Parathyroid adenoma (tissue), 2 donors: ENCODE results near the gene HBE1.

ENCODE experiments used
- H2AFZ ChIP-seq: fragments of 300-600 bp; sonication (generic); one replicate; pipeline ENCODE4 v1.7.0; 2017; ENCODE audit warnings: antibody characterized with exemption, mild to moderate bottlenecking
- H3K27ac ChIP-seq: fragments of 300-600 bp; sonication (generic); one replicate; pipeline ENCODE4 v1.7.0; 2017
- H3K27me3 ChIP-seq: fragments of 300-600 bp; sonication (generic); one replicate; pipeline ENCODE4 v1.7.0; 2017; ENCODE audit warnings: low read length; ENCODE audit not compliant: control insufficient read depth, insufficient read depth
- H3K36me3 ChIP-seq: fragments of 300-600 bp; sonication (generic); one replicate; pipeline ENCODE4 v1.7.0; 2017; ENCODE audit warnings: low read length; ENCODE audit not compliant: control insufficient read depth, insufficient read depth
- H3K4me1 ChIP-seq: fragments of 300-600 bp; sonication (generic); one replicate; pipeline ENCODE4 v1.7.0; 2017; ENCODE audit warnings: control low read depth
- H3K4me2 ChIP-seq: fragments of 300-600 bp; sonication (generic); one replicate; pipeline ENCODE4 v1.7.0; 2017; ENCODE audit warnings: low read length
- H3K4me3 ChIP-seq: fragments of 300-600 bp; sonication (generic); one replicate; pipeline ENCODE4 v1.7.0; 2017; ENCODE audit warnings: low read depth, low read length
- H3K79me2 ChIP-seq: fragments of 300-600 bp; sonication (generic); one replicate; pipeline ENCODE4 v1.7.0; 2017; ENCODE audit warnings: control low read depth
- H3K9ac ChIP-seq: fragments of 300-600 bp; sonication (generic); one replicate; pipeline ENCODE4 v1.7.0; 2017; ENCODE audit warnings: mild to moderate bottlenecking
- H3K9me3 ChIP-seq: fragments of 300-600 bp; sonication (generic); one replicate; pipeline ENCODE4 v1.7.0; 2017; ENCODE audit warnings: low read length; ENCODE audit not compliant: control insufficient read depth
- TF ChIP-seq, protein P1 (sequence below): fragments of 300-600 bp; sonication (generic); IDR thresholded peaks from one replicate; pipeline ENCODE4 v1.7.0; 2017; ENCODE audit warnings: antibody characterized with exemption, mild to moderate bottlenecking
- donor health status: primary hyperparathyroidism.

The HBE1 gene

DNA sequence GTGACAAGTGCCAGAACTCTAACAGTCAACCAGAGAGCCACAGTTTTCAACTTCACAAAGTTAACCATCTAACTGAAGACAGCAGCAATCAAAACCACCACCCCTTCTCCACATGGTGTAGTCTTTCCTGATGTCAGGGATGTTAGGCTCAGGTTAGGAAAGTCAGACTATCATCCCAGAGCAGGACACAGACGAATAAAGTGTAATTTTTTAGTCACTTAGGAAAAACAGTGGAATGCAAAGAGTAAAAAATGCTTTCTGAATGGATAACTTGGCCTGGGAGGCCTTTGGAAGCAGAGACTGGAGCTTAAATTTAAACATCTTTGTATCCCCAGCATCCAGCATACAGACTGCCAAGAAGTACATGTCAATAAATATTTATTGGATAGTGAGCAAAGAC lies 16.6 kb upstream of the HBE1 start:
- no peak overlapping the region for H3K4me2 ChIP-seq
- H3K4me3 ChIP-seq, result no peak overlapping the region
- H3K27ac ChIP-seq, result no peak overlapping the region
- H3K4me1 ChIP-seq, result no peaks in the 10 kb centered on the region
- H3K79me2 ChIP-seq, result no peaks in the 10 kb centered on the region
- TF ChIP-seq, protein P1, sequence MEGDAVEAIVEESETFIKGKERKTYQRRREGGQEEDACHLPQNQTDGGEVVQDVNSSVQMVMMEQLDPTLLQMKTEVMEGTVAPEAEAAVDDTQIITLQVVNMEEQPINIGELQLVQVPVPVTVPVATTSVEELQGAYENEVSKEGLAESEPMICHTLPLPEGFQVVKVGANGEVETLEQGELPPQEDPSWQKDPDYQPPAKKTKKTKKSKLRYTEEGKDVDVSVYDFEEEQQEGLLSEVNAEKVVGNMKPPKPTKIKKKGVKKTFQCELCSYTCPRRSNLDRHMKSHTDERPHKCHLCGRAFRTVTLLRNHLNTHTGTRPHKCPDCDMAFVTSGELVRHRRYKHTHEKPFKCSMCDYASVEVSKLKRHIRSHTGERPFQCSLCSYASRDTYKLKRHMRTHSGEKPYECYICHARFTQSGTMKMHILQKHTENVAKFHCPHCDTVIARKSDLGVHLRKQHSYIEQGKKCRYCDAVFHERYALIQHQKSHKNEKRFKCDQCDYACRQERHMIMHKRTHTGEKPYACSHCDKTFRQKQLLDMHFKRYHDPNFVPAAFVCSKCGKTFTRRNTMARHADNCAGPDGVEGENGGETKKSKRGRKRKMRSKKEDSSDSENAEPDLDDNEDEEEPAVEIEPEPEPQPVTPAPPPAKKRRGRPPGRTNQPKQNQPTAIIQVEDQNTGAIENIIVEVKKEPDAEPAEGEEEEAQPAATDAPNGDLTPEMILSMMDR, result no peak
- H3K9ac ChIP-seq, result no peak overlapping the region
- H3K27me3 ChIP-seq, result no peaks in the 10 kb centered on the region
- H3K36me3 ChIP-seq, result no peaks in the 10 kb centered on the region
- no peaks in the 10 kb centered on the region for H3K9me3 ChIP-seq
- no peak overlapping the region for H2AFZ ChIP-seq

DNA sequence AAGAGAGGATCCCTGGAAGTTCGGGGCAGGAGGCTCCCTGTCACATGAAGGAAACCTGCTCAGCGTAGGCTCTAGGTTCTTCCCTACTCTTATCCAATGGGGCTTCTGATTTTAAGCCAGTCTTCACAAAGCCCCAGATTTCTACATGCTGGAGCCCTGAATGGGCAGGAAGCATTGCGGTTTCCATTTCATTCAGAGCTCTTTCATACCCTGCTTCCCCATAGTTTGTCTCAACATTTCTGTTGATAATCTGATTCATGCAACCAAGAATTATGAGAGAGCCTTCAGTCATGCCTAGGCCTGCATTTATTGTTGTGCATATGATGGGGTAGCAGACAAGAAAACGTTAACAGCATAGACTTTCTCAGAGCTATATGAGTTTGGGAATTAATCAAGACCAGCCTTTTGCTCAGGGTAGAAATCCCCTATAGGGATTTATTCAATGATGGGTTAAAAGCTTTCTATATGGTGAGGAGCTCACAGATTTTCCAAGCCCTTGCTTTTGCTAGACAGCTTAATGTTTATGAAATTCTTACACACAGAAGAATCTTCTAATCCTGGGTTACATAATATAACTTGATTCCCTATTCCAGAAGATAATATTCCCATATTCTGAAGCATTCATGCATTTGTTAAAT lies 16.1 kb upstream of the HBE1 start:
- Histone ChIP-seq H3K9me3 (no peaks in the 10 kb centered on the region), H3K4me3 (no peak overlapping the region), H2AFZ (no peak overlapping the region), H3K36me3 (no peaks in the 10 kb centered on the region), H3K9ac (no peak overlapping the region), H3K4me2 (no peak overlapping the region), H3K4me1 (no peaks in the 10 kb centered on the region), H3K79me2 (no peaks in the 10 kb centered on the region), H3K27ac (no peak overlapping the region), H3K27me3 (no peaks in the 10 kb centered on the region)
- TF ChIP-seq, protein P1, result no peak

- H3K79me2 ChIP-seq, result no peaks in the 10 kb centered on the region
These were observed 14.9 kb upstream of the HBE1 start for GRCh38 chr11:5284637-5285036.

DNA sequence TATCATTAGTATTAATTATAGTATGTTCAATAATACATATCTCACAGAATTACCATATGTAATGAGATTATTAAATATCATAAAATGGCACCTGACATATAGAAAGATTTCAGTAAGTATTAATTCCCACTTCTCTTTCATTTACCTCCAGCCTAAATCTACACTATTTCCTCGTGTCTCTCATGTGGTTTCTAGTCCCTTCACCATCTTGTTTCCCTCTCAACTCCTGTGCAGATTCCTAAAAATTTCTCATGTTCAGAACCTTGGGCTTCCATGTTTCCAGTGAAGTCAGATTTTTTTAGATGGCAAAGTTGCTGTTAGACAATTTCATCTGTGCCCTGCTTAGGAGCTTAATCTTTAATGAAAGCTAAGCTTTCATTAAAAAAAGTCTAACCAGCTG lies 14.1 kb upstream of the HBE1 start:
- Histone ChIP-seq H3K9ac (no peak overlapping the region), H3K4me3 (no peak overlapping the region), H3K4me1 (no peaks in the 10 kb centered on the region), H3K79me2 (no peaks in the 10 kb centered on the region), H2AFZ (no peak overlapping the region), H3K36me3 (no peaks in the 10 kb centered on the region), H3K27me3 (no peaks in the 10 kb centered on the region), H3K9me3 (no peaks in the 10 kb centered on the region), H3K27ac (no peak overlapping the region), H3K4me2 (no peak overlapping the region)
- TF ChIP-seq, protein P1, result no peak

More at GRCh38 chr11:5284637-5285036, 14.9 kb upstream of the HBE1 start:
- Histone ChIP-seq H3K9me3 (no peaks in the 10 kb centered on the region), H3K9ac (no peak overlapping the region), H3K4me1 (no peaks in the 10 kb centered on the region), H3K27me3 (no peaks in the 10 kb centered on the region), H3K4me2 (no peak overlapping the region), H3K36me3 (no peaks in the 10 kb centered on the region), H3K27ac (no peak overlapping the region), H2AFZ (no peak overlapping the region), H3K4me3 (no peak overlapping the region)
- TF ChIP-seq, protein P1, result no peak

GRCh38 chr11:5283086-5283485 lies 13.3 kb upstream of the HBE1 start:
- no peak overlapping the region for H3K4me2 ChIP-seq
- no peak overlapping the region for H2AFZ ChIP-seq
- H3K4me3 ChIP-seq, result no peak overlapping the region
- H3K27me3 ChIP-seq, result no peaks in the 10 kb centered on the region
- no peaks in the 10 kb centered on the region for H3K9me3 ChIP-seq
- H3K9ac ChIP-seq, result no peak overlapping the region
- TF ChIP-seq, protein P1, result no peak
- H3K36me3 ChIP-seq, result no peaks in the 10 kb centered on the region
- H3K79me2 ChIP-seq, result no peaks in the 10 kb centered on the region
- H3K4me1 ChIP-seq, result no peaks in the 10 kb centered on the region
- H3K27ac ChIP-seq, result no peak overlapping the region
